Fibroblast of lung (primary cell): ENCODE results near the gene MBOAT1.

Experiments used
- EZH2 ChIP-seq: IDR thresholded peaks from 2 replicates; pipeline ENCODE4 v1.5.1; 2012; ENCODE audit warnings: low read length, control low read depth, mild to moderate bottlenecking; ENCODE audit errors: missing control alignments
- TF ChIP-seq, protein P1 (sequence below), 2 donors: IDR thresholded peaks in 1 of 2; conservative IDR thresholded peaks in 1 of 2; 1 replicate in 1 of 2; 2 replicates in 1 of 2; pipeline ENCODE4 v1.5.1; 2011 to 2012; ENCODE audit warnings: low read length in 2 of 2, control low read depth in 1 of 2, inconsistent platforms in 1 of 2, low read depth in 1 of 2, mild to moderate bottlenecking in 1 of 2

DNA sequence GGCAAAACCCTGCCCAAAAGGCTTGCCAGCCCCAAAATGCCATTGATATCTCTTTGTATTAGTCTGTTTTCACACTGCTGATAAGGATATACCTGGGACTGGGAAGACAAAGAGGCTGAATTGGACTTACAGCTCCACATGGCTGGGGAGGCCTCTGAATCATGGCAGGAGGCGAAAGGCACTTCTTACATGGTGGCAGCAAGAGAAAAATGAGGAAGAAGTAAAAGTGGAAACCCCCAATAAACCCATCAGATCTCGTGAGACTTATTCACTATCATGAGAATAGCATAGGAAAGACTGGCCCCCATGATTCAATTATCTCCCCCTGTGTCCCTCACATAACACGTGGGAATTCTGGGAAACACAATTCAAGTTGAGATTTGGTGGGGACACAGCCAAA lies 28.6 kb downstream of the MBOAT1 start:
- TF ChIP-seq, protein P1, sequence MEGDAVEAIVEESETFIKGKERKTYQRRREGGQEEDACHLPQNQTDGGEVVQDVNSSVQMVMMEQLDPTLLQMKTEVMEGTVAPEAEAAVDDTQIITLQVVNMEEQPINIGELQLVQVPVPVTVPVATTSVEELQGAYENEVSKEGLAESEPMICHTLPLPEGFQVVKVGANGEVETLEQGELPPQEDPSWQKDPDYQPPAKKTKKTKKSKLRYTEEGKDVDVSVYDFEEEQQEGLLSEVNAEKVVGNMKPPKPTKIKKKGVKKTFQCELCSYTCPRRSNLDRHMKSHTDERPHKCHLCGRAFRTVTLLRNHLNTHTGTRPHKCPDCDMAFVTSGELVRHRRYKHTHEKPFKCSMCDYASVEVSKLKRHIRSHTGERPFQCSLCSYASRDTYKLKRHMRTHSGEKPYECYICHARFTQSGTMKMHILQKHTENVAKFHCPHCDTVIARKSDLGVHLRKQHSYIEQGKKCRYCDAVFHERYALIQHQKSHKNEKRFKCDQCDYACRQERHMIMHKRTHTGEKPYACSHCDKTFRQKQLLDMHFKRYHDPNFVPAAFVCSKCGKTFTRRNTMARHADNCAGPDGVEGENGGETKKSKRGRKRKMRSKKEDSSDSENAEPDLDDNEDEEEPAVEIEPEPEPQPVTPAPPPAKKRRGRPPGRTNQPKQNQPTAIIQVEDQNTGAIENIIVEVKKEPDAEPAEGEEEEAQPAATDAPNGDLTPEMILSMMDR (conservative IDR thresholded peaks at IDR 0.05 in 1 of 2, IDR thresholded peaks at IDR 0.05 in 1 of 2; ENCODE audit: low read depth in 1 of 2, low read length in 2 of 2): no peak
- TF ChIP-seq EZH2: no peak
